ENCODE measurements around the gene H19. TPM values are rescaled to one million over a fixed set of nuclear protein-coding genes. Genes with fewer than 3 reads are reported as not detected.

H19 gene
- total RNA-seq, 1 donor from 2014 or later, result 19.7 TPM

- H3K4me3 ChIP-seq (ENCODE audit: low read depth, low read length), result no peak overlapping the region
- H3K27me3 ChIP-seq (ENCODE audit: control insufficient read depth, insufficient read depth, low read length), result no peaks in the 10 kb centered on the region
- FAIRE-seq, result no peak
- H3K36me3 ChIP-seq (ENCODE audit: control insufficient read depth, insufficient read depth, low read length), result no peaks in the 10 kb centered on the region
- no peak for TF ChIP-seq CTCF (IDR thresholded peaks at IDR 0.05; ENCODE audit: insufficient read depth, low read length, severe bottlenecking)
- no peak for DNase-seq (ENCODE audit: low read depth)
Measured at GRCh38 chr11:1983601-1983961, 14.1 kb downstream of the H19 start.

DNA sequence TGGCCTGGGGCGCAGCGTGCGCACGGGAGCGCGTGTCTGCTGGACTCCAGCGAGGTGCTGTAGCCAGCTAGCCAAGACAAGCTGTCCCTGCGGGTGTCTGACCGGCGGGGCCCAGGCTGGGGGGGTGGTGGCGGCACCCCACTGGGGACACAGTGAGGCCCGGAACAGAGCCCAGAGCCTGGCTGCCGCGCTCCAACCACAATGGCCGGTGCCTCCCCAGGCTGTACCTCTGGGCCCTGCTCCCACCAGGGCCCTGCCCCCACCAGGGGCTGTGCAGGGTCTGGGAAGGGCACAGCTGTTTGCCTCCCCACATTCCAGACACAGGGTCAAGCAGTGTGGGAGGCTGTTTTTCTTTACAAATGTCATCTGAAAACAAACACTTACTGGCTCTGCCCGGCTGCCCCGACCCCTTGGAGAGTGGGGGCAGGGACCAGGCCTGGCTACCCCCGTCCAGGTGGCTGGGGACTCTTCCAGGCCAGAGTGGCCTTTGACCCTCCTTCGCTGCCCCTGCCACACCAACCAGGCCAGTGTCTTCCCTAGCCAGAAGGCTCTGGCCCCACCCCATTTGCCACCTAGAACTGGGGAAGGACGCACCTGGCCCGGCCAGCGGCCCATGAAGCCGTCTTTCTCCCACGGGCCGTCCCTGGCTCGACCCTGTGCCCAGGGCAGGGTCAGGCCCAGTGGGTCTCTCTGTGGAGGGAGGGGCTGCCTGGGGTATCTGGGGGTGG lies 14.6 kb downstream of the H19 start:
- Histone ChIP-seq H3K4me3 (ENCODE audit: low read depth, low read length) (no peak overlapping the region), H3K27me3 (ENCODE audit: control insufficient read depth, insufficient read depth, low read length) (no peaks in the 10 kb centered on the region), H3K36me3 (ENCODE audit: control insufficient read depth, insufficient read depth, low read length) (no peaks in the 10 kb centered on the region)
- TF ChIP-seq CTCF (IDR thresholded peaks at IDR 0.05; ENCODE audit: insufficient read depth, low read length, severe bottlenecking), result no peak
- FAIRE-seq, result no peak
- no peak for DNase-seq (ENCODE audit: low read depth)

GRCh38 chr11:1979607-1980006 lies 18.0 kb downstream of the H19 start:
- Histone ChIP-seq H3K4me3 (ENCODE audit: low read depth, low read length) (no peak overlapping the region), H3K36me3 (ENCODE audit: control insufficient read depth, insufficient read depth, low read length) (no peaks in the 10 kb centered on the region), H3K27me3 (ENCODE audit: control insufficient read depth, insufficient read depth, low read length) (no peaks in the 10 kb centered on the region)
- DNase-seq (ENCODE audit: low read depth), result no peak
- no peak for FAIRE-seq
- TF ChIP-seq CTCF (IDR thresholded peaks at IDR 0.05; ENCODE audit: insufficient read depth, low read length, severe bottlenecking), result no peak

DNA sequence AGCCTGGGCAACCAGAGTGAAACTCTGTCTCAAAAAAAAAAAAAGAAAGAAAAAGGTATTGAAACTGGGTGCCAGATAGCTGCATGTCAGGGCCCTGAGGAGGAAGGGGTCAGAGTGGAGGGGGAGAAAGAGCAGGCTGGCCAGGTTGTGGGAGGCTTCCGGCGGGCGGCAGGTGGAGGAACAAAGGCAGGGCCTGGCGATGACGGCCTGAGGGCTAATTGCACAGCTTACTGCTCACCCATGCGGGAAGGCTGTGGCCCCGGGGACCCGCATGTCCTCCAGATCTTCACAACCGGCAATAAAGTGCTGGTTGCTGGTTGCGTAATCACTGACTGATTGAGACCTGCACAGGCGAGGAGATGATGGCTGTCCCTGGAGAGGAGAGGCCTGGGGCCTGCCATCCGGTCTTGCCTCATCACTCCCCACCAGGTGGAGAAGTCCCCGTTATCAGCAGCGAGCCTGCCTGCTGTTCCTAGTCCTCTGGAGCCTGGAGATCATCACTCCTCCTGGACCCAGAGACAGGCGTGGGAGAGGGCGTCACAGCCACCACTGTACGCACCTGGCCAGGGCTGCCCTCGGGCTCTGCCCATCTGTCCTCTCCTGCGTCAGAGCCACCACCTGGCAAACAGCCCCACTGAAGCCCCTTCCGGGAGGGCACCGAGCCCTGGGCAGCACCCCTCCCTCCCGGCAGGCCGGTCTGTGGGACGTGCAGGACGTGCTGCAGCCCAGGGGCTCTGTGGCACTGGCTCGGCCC lies 18.7 kb downstream of the H19 start:
- no peak for DNase-seq (ENCODE audit: low read depth)
- no peak overlapping the region for H3K4me3 ChIP-seq (ENCODE audit: low read depth, low read length)
- TF ChIP-seq CTCF (IDR thresholded peaks at IDR 0.05; ENCODE audit: insufficient read depth, low read length, severe bottlenecking), result no peak
- H3K27me3 ChIP-seq (ENCODE audit: control insufficient read depth, insufficient read depth, low read length), result no peaks in the 10 kb centered on the region
- H3K36me3 ChIP-seq (ENCODE audit: control insufficient read depth, insufficient read depth, low read length), result no peaks in the 10 kb centered on the region
- no peak for FAIRE-seq

- no peak for TF ChIP-seq CTCF (IDR thresholded peaks at IDR 0.05; ENCODE audit: insufficient read depth, low read length, severe bottlenecking)
- Histone ChIP-seq H3K36me3 (ENCODE audit: control insufficient read depth, insufficient read depth, low read length) (no peaks in the 10 kb centered on the region), H3K4me3 (ENCODE audit: low read depth, low read length) (no peak overlapping the region), H3K27me3 (ENCODE audit: control insufficient read depth, insufficient read depth, low read length) (no peaks in the 10 kb centered on the region)
- FAIRE-seq (no peak), DNase-seq (ENCODE audit: low read depth) (no peak)
Measured at GRCh38 chr11:1975185-1975584, 22.5 kb downstream of the H19 start.
